Measurements from ENCODE around the gene FSD1L. TPM values are rescaled to one million over a fixed set of nuclear protein-coding genes. Genes with fewer than 3 reads are reported as not detected.
"Not testable (repeated sequence)": the region's sequence is repeated elsewhere in the genome, so short reads cannot be mapped to it uniquely, and the experiment has no call there.

FSD1L gene
- total RNA-seq, 1 donor from 2014 or later, result 19.8 TPM

DNA sequence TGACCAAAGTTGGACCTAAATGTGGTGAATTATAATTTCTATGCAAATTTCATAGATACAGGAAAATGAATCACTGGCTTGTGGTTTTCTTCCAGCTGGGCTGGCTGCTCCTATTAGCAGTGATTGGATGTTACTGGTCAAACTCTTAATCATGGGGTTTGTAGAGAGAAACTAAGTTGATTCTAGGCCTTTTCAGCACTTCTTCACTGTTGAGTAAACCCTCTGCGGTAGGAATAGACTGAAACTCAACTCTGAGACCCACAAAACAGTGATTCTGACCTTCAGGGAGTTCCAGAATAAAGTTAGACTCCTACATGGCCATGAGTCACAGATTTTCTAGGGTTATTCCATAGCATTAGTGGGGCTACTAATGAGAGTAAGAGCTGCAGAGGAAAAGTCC is 62.2 kb downstream of the FSD1L start:
- no peak overlapping the region for H3K27ac Mint-ChIP-seq
- H3K27me3 Mint-ChIP-seq (ENCODE audit: insufficient read depth, low read depth), result no peaks in the 10 kb centered on the region
- Histone ChIP-seq H3K9me3 (ENCODE audit: low read depth) (no peaks in the 10 kb centered on the region), H2AFZ (replicated peaks) (no peak overlapping the region), H3K36me3 (peaks cover 17% of the 10 kb centered on the region), H3K79me2 (ENCODE audit: low read depth) (no peaks in the 10 kb centered on the region), H3K27ac (no peak overlapping the region), H4K20me1 (ENCODE audit: low read depth) (no peaks in the 10 kb centered on the region), H3K27me3 (no peaks in the 10 kb centered on the region), H3K4me3 (no peak overlapping the region), H3K4me1 (no peaks in the 10 kb centered on the region), H3F3A (ENCODE audit: low read depth) (no peaks in the 10 kb centered on the region), H3K4me2 (no peak overlapping the region), H3K9ac (no peak overlapping the region)
- H3K4me3 Mint-ChIP-seq, result no peak overlapping the region
- peaks cover 18% of the 10 kb centered on the region for H3K36me3 Mint-ChIP-seq
- no peaks in the 10 kb centered on the region for H3K4me1 Mint-ChIP-seq
- TF ChIP-seq, protein P1, sequence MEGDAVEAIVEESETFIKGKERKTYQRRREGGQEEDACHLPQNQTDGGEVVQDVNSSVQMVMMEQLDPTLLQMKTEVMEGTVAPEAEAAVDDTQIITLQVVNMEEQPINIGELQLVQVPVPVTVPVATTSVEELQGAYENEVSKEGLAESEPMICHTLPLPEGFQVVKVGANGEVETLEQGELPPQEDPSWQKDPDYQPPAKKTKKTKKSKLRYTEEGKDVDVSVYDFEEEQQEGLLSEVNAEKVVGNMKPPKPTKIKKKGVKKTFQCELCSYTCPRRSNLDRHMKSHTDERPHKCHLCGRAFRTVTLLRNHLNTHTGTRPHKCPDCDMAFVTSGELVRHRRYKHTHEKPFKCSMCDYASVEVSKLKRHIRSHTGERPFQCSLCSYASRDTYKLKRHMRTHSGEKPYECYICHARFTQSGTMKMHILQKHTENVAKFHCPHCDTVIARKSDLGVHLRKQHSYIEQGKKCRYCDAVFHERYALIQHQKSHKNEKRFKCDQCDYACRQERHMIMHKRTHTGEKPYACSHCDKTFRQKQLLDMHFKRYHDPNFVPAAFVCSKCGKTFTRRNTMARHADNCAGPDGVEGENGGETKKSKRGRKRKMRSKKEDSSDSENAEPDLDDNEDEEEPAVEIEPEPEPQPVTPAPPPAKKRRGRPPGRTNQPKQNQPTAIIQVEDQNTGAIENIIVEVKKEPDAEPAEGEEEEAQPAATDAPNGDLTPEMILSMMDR (IDR thresholded peaks at IDR 0.05), result no peak
- no peak for TF ChIP-seq EZH2phosphoT487 (IDR thresholded peaks at IDR 0.05)
- TF ChIP-seq EZH2 (IDR thresholded peaks at IDR 0.05), result no peak
- H3K9me3 Mint-ChIP-seq, result no peaks in the 10 kb centered on the region
- no peak for DNase-seq (ENCODE audit: low spot score)

DNA sequence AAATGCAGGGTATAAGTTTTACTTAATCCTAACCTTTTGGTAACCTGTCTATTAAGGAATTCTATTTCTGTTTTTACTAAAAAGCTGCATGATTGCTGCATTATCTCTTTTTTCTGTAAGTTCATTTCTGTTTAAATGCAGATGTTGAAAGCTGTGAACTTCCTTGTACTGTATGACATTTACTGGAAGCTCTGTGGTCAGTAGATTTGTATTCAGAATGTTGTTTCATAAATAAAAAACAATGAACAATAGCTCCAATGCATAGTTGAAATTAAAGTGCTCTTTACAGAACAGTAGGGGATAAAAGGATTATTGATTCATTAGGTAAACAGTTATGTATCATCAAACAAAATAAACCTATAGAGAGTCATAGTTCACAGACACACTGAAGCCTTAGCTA is 63.6 kb downstream of the FSD1L start:
- Histone ChIP-seq H4K20me1 (ENCODE audit: low read depth) (no peaks in the 10 kb centered on the region), H3K4me2 (no peak overlapping the region), H3K79me2 (ENCODE audit: low read depth) (no peaks in the 10 kb centered on the region), H3K27me3 (no peaks in the 10 kb centered on the region), H3K4me1 (no peaks in the 10 kb centered on the region), H3F3A (ENCODE audit: low read depth) (no peaks in the 10 kb centered on the region), H2AFZ (replicated peaks) (no peak overlapping the region), H3K4me3 (no peak overlapping the region), H3K9ac (no peak overlapping the region), H3K36me3 (peaks cover 17% of the 10 kb centered on the region), H3K27ac (no peak overlapping the region), H3K9me3 (ENCODE audit: low read depth) (no peaks in the 10 kb centered on the region)
- Mint-ChIP-seq H3K4me1 (no peaks in the 10 kb centered on the region), H3K27me3 (ENCODE audit: insufficient read depth, low read depth) (no peaks in the 10 kb centered on the region), H3K4me3 (no peak overlapping the region), H3K27ac (no peak overlapping the region), H3K36me3 (peaks cover 26% of the 10 kb centered on the region), H3K9me3 (peaks cover 3% of the 10 kb centered on the region)
- no peak for TF ChIP-seq EZH2phosphoT487 (IDR thresholded peaks at IDR 0.05)
- TF ChIP-seq, protein P1 (IDR thresholded peaks at IDR 0.05), result no peak
- no peak for TF ChIP-seq EZH2 (IDR thresholded peaks at IDR 0.05)
- no peak for DNase-seq (ENCODE audit: low spot score)

DNA sequence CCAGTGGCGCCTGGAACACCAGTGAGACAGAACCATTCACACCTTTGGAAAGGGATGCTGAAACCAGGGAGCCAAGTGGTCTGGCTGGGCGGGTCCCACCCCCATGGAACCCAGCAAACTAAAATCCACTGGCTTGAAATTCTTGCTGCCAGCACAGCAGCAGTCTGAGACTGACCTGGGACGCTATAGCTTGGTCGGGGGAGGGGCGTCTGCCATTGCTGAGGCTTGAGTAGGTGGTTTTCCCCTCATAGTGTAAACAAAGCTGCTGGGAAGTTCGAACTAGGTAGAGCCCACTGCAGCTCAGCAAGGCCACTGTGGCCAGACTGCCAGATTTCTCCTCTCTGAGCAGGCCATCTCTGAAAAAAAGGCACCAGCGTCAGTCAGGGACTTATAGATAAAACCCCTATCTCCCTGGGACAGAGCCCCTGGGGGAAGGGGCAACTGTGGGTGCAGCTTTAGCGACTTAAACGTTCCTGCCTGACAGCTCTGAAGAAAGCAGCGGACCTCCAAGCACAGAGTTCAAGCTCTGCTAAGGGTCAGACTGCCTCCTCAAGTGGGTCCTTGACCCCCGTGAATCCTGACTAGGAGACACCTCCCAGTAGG is 68.1 kb downstream of the FSD1L start:
- peaks cover 23% of the 10 kb centered on the region for H3K36me3 ChIP-seq
- TF ChIP-seq EZH2phosphoT487 (IDR thresholded peaks at IDR 0.05) (no peak), EZH2 (IDR thresholded peaks at IDR 0.05) (no peak)
- TF ChIP-seq, protein P1 (IDR thresholded peaks at IDR 0.05), result no peak
- H3K9ac ChIP-seq, result no peak overlapping the region
- Mint-ChIP-seq H3K36me3 (peaks cover 59% of the 10 kb centered on the region), H3K4me3 (no peak overlapping the region), H3K27ac (no peak overlapping the region), H3K9me3 (peaks cover 39% of the 10 kb centered on the region), H3K4me1 (no peaks in the 10 kb centered on the region), H3K27me3 (ENCODE audit: insufficient read depth, low read depth) (no peaks in the 10 kb centered on the region)
- no peaks in the 10 kb centered on the region for H3K27me3 ChIP-seq
- no peak overlapping the region for H2AFZ ChIP-seq (replicated peaks)
- no peaks in the 10 kb centered on the region for H3K4me1 ChIP-seq
- H3K79me2 ChIP-seq (ENCODE audit: low read depth), result no peaks in the 10 kb centered on the region
- H3K4me2 ChIP-seq, result no peak overlapping the region
- H3K9me3 ChIP-seq (ENCODE audit: low read depth), result no peaks in the 10 kb centered on the region
- no peak overlapping the region for H3K4me3 ChIP-seq
- no peak overlapping the region for H3K27ac ChIP-seq
- H3F3A ChIP-seq (ENCODE audit: low read depth), result no peaks in the 10 kb centered on the region
- no peaks in the 10 kb centered on the region for H4K20me1 ChIP-seq (ENCODE audit: low read depth)
- no peak for DNase-seq (ENCODE audit: low spot score)

DNA sequence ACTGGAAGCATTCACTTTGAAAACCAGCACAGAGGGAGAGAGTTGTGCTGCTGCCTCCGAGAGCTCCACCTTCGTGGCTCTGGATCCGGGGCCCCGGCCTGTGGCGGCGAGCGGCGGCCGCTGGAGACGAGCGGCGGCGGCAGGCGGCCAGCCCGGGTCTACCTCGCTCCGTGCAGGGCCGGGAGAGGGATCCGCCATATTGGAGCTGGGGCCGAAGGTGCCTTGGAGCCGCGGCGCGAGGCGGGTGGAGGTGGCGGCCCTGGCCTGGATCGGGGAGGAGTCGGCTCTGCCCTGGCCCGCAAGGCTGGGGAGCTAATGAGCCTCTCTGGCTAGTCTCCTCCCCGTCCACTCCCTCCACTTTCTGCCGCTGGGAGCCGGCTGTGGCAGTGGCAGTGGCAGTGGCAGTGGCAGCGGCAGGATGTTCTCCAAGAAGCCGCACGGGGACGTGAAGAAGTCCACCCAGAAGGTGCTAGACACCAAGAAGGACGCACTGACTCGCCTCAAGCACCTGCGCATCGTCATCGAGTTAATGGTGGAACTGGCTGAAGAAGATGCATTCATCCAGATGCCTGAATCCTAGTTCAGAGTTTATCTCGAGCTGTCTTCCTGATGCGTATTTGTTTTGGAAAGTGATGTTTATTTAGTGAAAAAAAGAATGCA is 72.0 kb downstream of the FSD1L start:
- H3K4me1 ChIP-seq; H3K4me3 ChIP-seq; H3K79me2 ChIP-seq (ENCODE audit: low read depth); H3K4me1 Mint-ChIP-seq; H4K20me1 ChIP-seq (ENCODE audit: low read depth); H3K9ac ChIP-seq; H3K27me3 ChIP-seq; H3K4me3 Mint-ChIP-seq; H3K27me3 Mint-ChIP-seq (ENCODE audit: insufficient read depth, low read depth); H3K4me2 ChIP-seq; H3K27ac ChIP-seq; H2AFZ ChIP-seq (replicated peaks); H3K27ac Mint-ChIP-seq; H3F3A ChIP-seq (ENCODE audit: low read depth); H3K36me3 ChIP-seq; H3K9me3 ChIP-seq (ENCODE audit: low read depth): not testable (repeated sequence)
- peak; percentile 52 for DNase-seq (ENCODE audit: low spot score)
- Mint-ChIP-seq H3K9me3 (peaks cover 43% of the 10 kb centered on the region), H3K36me3 (peaks cover 72% of the 10 kb centered on the region)

GRCh38 chr9:105520992-105521391 is 73.2 kb downstream of the FSD1L start:
- H3K27ac ChIP-seq; H3K79me2 ChIP-seq (ENCODE audit: low read depth); H3K4me1 Mint-ChIP-seq; H3K27ac Mint-ChIP-seq; H3K9me3 ChIP-seq (ENCODE audit: low read depth); H3K27me3 Mint-ChIP-seq (ENCODE audit: insufficient read depth, low read depth); DNase-seq (ENCODE audit: low spot score); H3K9ac ChIP-seq; H3K27me3 ChIP-seq; H3K4me3 Mint-ChIP-seq; H3K4me1 ChIP-seq; H3K4me2 ChIP-seq; H4K20me1 ChIP-seq (ENCODE audit: low read depth); H3K36me3 ChIP-seq; H3K4me3 ChIP-seq; H3F3A ChIP-seq (ENCODE audit: low read depth); H2AFZ ChIP-seq (replicated peaks): not testable (repeated sequence)
- H3K9me3 Mint-ChIP-seq, result peaks cover 42% of the 10 kb centered on the region
- H3K36me3 Mint-ChIP-seq, result peaks cover 68% of the 10 kb centered on the region

All from neural progenitor cell (in vitro differentiated cells).